Coronary artery (tissue), 2 donors: ENCODE measurements around the gene CERS6.
"Not testable (repeated sequence)": the region's sequence is repeated elsewhere in the genome, so short reads cannot be mapped to it uniquely, and the experiment has no call there.

Source experiments
- DNase-seq: peaks from one replicate; pipeline ENCODE4 v3.0.0-alpha.2; 2017; ENCODE audit warnings: low spot score
- H3K27ac ChIP-seq, 2 donors: fragments of 200-600 bp; sonication (generic); one replicate each; pipeline ENCODE4 v1.5.1; 2016 to 2019
- H3K4me3 ChIP-seq: fragments of 200-600 bp; sonication (generic); 2 replicates; pipeline ENCODE4 v1.5.1; 2016; ENCODE audit warnings: mild to moderate bottlenecking, moderate library complexity
- TF ChIP-seq, protein P1 (sequence below): fragments of 200-600 bp; sonication (generic); IDR thresholded peaks from one replicate; pipeline ENCODE4 v1.5.1; 2019; ENCODE audit warnings: antibody characterized with exemption

Gene CERS6

DNA sequence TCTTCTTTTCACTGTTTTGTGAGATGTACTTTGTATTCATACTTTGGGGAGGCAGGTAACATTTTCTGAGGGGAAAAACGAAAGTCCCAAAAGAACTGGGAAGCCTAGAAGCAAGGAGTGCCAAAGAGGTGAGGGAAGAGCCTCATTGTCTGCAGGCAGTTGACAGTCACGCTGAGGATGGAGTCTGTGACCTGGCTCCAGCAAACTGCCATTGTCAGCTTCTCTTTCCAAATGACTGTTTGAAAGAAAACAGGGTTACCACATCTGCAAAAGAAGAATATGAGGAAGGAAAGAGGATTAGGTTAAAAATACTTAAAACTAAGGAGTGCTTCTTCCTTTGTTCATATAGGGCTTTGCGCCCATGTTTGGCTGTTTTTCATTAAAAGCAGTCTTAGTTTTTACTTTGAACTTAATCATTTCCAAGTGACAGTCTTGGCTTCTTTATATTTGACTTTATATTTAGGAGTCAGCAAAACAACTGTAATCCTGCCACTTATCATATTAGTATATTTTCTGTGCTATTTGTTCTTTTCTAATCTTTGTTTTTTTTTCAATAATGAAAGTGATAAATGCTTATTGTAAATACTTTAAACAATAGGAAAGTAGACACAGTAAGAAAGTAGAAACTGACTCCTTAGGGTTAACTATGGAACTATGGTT lies 35.0 kb downstream of the CERS6 start:
- TF ChIP-seq, protein P1, sequence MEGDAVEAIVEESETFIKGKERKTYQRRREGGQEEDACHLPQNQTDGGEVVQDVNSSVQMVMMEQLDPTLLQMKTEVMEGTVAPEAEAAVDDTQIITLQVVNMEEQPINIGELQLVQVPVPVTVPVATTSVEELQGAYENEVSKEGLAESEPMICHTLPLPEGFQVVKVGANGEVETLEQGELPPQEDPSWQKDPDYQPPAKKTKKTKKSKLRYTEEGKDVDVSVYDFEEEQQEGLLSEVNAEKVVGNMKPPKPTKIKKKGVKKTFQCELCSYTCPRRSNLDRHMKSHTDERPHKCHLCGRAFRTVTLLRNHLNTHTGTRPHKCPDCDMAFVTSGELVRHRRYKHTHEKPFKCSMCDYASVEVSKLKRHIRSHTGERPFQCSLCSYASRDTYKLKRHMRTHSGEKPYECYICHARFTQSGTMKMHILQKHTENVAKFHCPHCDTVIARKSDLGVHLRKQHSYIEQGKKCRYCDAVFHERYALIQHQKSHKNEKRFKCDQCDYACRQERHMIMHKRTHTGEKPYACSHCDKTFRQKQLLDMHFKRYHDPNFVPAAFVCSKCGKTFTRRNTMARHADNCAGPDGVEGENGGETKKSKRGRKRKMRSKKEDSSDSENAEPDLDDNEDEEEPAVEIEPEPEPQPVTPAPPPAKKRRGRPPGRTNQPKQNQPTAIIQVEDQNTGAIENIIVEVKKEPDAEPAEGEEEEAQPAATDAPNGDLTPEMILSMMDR: no peak
- H3K27ac ChIP-seq: no peak overlapping the region
- no peak overlapping the region for H3K4me3 ChIP-seq
- DNase-seq: no peak

GRCh38 chr2:168491728-168492127 lies 35.7 kb downstream of the CERS6 start:
- DNase-seq, H3K27ac ChIP-seq, H3K4me3 ChIP-seq: not testable (repeated sequence)

- DNase-seq: not testable (repeated sequence)
Observed at GRCh38 chr2:168493219-168493618, 37.1 kb downstream of the CERS6 start.

GRCh38 chr2:168494190-168494711 lies 38.2 kb downstream of the CERS6 start:
- TF ChIP-seq, protein P1: no peak
- Histone ChIP-seq H3K4me3 (no peak overlapping the region), H3K27ac (no peak overlapping the region)
- DNase-seq: no peak

More at GRCh38 chr2:168493219-168493618, 37.1 kb downstream of the CERS6 start:
- H3K27ac ChIP-seq, H3K4me3 ChIP-seq: not testable (repeated sequence)

DNA sequence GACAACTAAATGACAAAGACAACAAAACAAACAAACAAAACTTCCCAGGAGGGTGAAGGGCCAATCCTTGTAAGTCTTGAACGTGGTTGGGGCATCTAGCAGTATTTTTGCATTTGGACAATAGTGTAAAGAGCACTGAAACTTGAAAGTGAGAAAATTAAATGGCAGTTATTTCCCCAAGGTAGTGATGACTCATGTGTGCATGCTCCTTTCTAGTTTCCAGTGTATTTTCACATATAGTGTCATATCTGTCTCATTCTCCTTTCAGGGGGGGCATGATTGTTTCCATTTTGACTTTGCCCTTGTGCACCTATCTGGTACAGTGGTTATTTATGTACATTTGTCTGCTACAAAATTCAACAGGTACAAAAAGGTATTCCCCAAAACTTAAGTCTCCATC lies 39.5 kb downstream of the CERS6 start:
- Histone ChIP-seq H3K4me3 (no peak overlapping the region), H3K27ac (no peak overlapping the region)
- TF ChIP-seq, protein P1: no peak
- no peak for DNase-seq

DNA sequence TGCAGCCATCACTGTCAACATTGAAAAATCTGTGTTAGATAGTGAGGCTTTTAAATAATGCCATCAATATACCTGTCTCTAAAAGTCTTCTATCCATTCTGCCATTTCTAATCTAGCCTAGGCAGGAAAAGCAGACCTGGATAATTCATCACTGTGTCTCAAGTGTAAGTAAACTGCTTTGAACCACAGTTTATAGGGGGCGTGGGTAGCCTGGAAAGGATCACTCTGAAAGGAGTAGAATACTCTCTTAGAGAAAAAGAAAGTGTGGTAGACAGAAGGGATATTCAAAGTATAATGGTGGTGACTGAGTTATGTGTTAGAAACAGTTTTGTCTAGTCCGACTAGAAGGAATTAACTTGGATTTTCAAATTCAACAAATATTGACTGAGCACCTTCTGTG lies 40.8 kb downstream of the CERS6 start:
- H3K27ac ChIP-seq: no peak overlapping the region
- TF ChIP-seq, protein P1: no peak
- no peak overlapping the region for H3K4me3 ChIP-seq
- no peak for DNase-seq

GRCh38 chr2:168499500-168499899 lies 43.4 kb downstream of the CERS6 start:
- no peak for DNase-seq
- TF ChIP-seq, protein P1: no peak
- Histone ChIP-seq H3K27ac (no peak overlapping the region), H3K4me3 (no peak overlapping the region)

DNA sequence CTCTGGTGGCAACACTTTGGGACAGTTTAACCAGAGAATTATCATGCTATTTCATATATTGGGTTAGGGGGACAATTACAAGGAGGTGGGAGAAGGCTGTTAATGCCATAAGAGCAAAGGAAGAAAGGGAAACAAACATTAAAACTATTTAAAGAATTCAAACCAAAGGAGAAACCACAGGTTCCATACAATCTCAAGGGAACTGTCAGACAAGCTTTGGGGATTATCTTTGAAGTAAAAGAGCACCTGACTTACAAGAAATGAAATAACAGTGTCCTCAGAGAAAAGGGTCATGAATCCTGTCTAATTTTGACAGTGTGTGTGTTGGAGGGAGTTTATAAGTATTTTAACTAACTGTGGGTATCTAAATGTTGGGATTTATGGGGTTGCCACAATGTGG lies 44.4 kb downstream of the CERS6 start:
- no peak for DNase-seq
- TF ChIP-seq, protein P1: no peak
- Histone ChIP-seq H3K4me3 (no peak overlapping the region), H3K27ac (no peak overlapping the region)
